A673 (cell line): Measurements from ENCODE around the gene RNU6-9. TPM values are rescaled to one million over a fixed set of nuclear protein-coding genes. Genes with fewer than 3 reads are reported as not detected.

ENCODE experiments used
- BruUV-seq: library from RNA; stranded (reverse); fragments of 400-500 nt; replicated peaks from 2 replicates; lab custom pipeline; 2021; lab: Mats Ljungman, UMichigan
- CTCF ChIA-PET: fragments of 300-600 bp; sonication (Branson Sonifier 250); formaldehyde crosslinking; loops from one replicate; lab custom pipeline; 2022; ENCODE audit warnings: antibody characterized with exemption; lab: Charles Lee
- POLR2A ChIA-PET: fragments of 300-600 bp; sonication (Branson Sonifier 250); formaldehyde crosslinking; loops from one replicate; lab custom pipeline; 2022; ENCODE audit warnings: antibody characterized with exemption; ENCODE audit not compliant: low non-redundant PET; lab: Charles Lee
- DNase-seq: peaks from one replicate; pipeline ENCODE4 v3.0.0-alpha.2; 2015; ENCODE audit warnings: low spot score
- H3K27ac ChIP-seq: fragments of 200-600 bp; sonication (generic); 2 replicates; pipeline ENCODE4 v1.5.1; 2016; ENCODE audit warnings: mixed run types, low read depth, mild to moderate bottlenecking, mixed read lengths, antibody characterized with exemption, low read length; ENCODE audit not compliant: poor library complexity, severe bottlenecking
- H3K27me3 ChIP-seq: fragments of 200-600 bp; sonication (generic); replicated peaks from 2 replicates; pipeline ENCODE4 v1.6.1; 2017; ENCODE audit warnings: mixed run types, low read depth, mild to moderate bottlenecking, mixed read lengths, antibody characterized with exemption, low read length; ENCODE audit not compliant: insufficient read depth, poor library complexity
- H3K36me3 ChIP-seq: fragments of 200-600 bp; sonication (generic); 2 replicates; pipeline ENCODE4 v1.6.1; 2016; ENCODE audit warnings: mixed run types, mild to moderate bottlenecking, mixed read lengths, antibody characterized with exemption, low read length; ENCODE audit not compliant: insufficient read depth, poor library complexity, severe bottlenecking
- H3K4me1 ChIP-seq: fragments of 200-600 bp; sonication (generic); 2 replicates; pipeline ENCODE4 v1.6.1; 2017; ENCODE audit warnings: mixed run types, mild to moderate bottlenecking, mixed read lengths, antibody characterized with exemption, low read length; ENCODE audit not compliant: insufficient read depth, poor library complexity, severe bottlenecking
- H3K4me3 ChIP-seq: fragments of 200-600 bp; sonication (generic); 2 replicates; pipeline ENCODE4 v1.5.1; 2016; ENCODE audit warnings: low read depth, mixed run types, mild to moderate bottlenecking, mixed read lengths, low read length; ENCODE audit not compliant: poor library complexity, severe bottlenecking
- H3K9me3 ChIP-seq: fragments of 200-600 bp; sonication (generic); 2 replicates; pipeline ENCODE4 v1.6.1; 2016; ENCODE audit warnings: mixed run types, low read depth, mild to moderate bottlenecking, mixed read lengths, antibody characterized with exemption, low read length; ENCODE audit not compliant: poor library complexity, severe bottlenecking
- EZH2 ChIP-seq: fragments of 200-600 bp; sonication (generic); IDR thresholded peaks from 2 replicates; pipeline ENCODE4 v1.6.1; 2017; ENCODE audit warnings: borderline replicate concordance, low read depth, mild to moderate bottlenecking, mixed read lengths, antibody characterized with exemption, low read length; ENCODE audit not compliant: poor library complexity, severe bottlenecking
- intact Hi-C: fragments of 100-400 bp; cut with micrococcal nuclease; formaldehyde crosslinking; loops from one replicate; pipeline ENCODE4 v1.10.0; 2022; ENCODE audit not compliant: unreplicated experiment
- total RNA-seq: library from RNA; stranded (reverse); gene quantifications from 2 replicates; pipeline ENCODE4 v1.2.3, GENCODE V29; 2021
- TF ChIP-seq, protein P1 (sequence below): fragments of 300-800, 200-600 bp; sonication (generic); conservative IDR thresholded peaks from 2 replicates; pipeline ENCODE4 v1.5.1; 2017; ENCODE audit warnings: low read depth, mild to moderate bottlenecking, antibody characterized with exemption, low read length, moderate library complexity, mixed read lengths

The RNU6-9 gene
- total RNA-seq, 1 experiment from 2014 or later, result not detected

- Histone ChIP-seq H3K4me1 (peaks cover 19% of the 10 kb centered on the region), H3K27ac (no peak overlapping the region), H3K4me3 (peak overlapping the region; percentile 30), H3K27me3 (no peaks in the 10 kb centered on the region), H3K36me3 (peaks cover under 1% of the 10 kb centered on the region), H3K9me3 (no peaks in the 10 kb centered on the region)
- DNase-seq, result peak; percentile 88
- CTCF ChIA-PET, result interaction anchor here (0.5 kb wide), 1 partner anchor 435 kb away, joined by 3 read pairs; no protein-coding TSS in a partner anchor
- TF ChIP-seq, protein P1, sequence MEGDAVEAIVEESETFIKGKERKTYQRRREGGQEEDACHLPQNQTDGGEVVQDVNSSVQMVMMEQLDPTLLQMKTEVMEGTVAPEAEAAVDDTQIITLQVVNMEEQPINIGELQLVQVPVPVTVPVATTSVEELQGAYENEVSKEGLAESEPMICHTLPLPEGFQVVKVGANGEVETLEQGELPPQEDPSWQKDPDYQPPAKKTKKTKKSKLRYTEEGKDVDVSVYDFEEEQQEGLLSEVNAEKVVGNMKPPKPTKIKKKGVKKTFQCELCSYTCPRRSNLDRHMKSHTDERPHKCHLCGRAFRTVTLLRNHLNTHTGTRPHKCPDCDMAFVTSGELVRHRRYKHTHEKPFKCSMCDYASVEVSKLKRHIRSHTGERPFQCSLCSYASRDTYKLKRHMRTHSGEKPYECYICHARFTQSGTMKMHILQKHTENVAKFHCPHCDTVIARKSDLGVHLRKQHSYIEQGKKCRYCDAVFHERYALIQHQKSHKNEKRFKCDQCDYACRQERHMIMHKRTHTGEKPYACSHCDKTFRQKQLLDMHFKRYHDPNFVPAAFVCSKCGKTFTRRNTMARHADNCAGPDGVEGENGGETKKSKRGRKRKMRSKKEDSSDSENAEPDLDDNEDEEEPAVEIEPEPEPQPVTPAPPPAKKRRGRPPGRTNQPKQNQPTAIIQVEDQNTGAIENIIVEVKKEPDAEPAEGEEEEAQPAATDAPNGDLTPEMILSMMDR, result no peak
- TF ChIP-seq EZH2, result no peak
- intact Hi-C loops, result loop anchor here (2.0 to 10.0 kb wide), 4 partner anchors 58 to 382 kb away; partner anchors contain the start of genes ATP5F1D, MIDN and WDR18
- POLR2A ChIA-PET, result no interaction called here
- BruUV-seq, result no TSS peak
Measured at GRCh38 chr19:862581-863314, 30.5 kb upstream of the RNU6-9 start.

DNA sequence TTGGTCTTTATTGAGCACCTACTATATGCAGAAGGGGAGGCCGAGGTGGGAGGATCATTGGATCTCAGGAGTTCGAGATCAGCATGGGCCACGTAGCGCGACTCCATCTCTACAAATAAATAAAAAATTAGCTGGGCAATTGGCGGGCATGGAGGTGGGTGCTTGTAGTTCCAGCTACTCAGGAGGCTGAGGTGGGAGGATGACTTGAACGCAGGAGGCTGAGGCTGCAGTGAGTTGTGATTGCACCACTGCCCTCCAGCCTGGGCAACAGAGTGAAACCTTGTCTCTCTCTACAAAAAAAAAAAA is 30.0 kb upstream of the RNU6-9 start:
- POLR2A ChIA-PET, result interaction anchor here (0.6 to 0.7 kb wide), 2 partner anchors 16 to 110 kb away, joined by 4 to 11 read pairs; no protein-coding TSS in a partner anchor
- no peak for DNase-seq
- BruUV-seq, result no TSS peak
- H3K27me3 ChIP-seq, result no peaks in the 10 kb centered on the region
- H3K4me1 ChIP-seq, result peaks cover 24% of the 10 kb centered on the region
- CTCF ChIA-PET, result interaction anchor here (0.5 to 0.9 kb wide), 6 partner anchors 16 to 434 kb away, joined by 3 to 6 read pairs (median 3); partner anchors contain the start of gene RNU6-2
- H3K27ac ChIP-seq, result no peak overlapping the region
- no peak overlapping the region for H3K4me3 ChIP-seq
- peaks cover 6% of the 10 kb centered on the region for H3K36me3 ChIP-seq
- intact Hi-C loops, result loop anchor here (2.0 to 10.0 kb wide), 4 partner anchors 58 to 382 kb away; partner anchors contain the start of genes ATP5F1D, MIDN and WDR18
- no peak for TF ChIP-seq EZH2
- TF ChIP-seq, protein P1, result no peak
- no peaks in the 10 kb centered on the region for H3K9me3 ChIP-seq

DNA sequence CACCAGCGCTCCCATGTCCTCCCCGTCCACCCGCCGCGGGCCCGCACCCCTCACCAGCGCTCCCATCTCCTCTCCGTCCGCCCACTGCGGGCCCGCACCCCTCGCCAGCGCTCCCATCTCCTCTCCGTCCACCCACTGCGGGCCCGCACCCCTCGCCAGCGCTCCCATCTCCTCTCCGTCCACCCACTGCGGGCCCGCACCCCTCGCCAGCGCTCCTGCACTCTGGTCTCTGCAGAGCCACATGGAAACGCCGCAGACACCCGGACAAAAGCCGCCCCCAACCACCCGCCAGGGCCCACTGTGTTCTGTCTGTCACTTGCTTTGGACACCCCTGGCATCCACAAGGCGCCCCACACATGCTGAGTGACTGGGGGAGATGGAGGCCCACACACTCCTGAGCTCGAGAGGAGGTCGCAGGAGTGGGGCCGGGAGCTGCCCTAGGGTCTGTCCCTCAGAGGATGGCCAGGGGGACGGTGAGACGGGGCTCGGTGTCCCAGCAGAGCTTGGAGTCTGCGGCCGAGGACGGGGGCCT is 26.4 kb upstream of the RNU6-9 start:
- H3K27ac ChIP-seq, result peak overlapping the region; percentile 28
- no peak for DNase-seq
- H3K27me3 ChIP-seq, result no peaks in the 10 kb centered on the region
- no TSS peak for BruUV-seq
- H3K36me3 ChIP-seq, result peaks cover 26% of the 10 kb centered on the region
- H3K4me1 ChIP-seq, result peaks cover 57% of the 10 kb centered on the region
- no peak for TF ChIP-seq EZH2
- TF ChIP-seq, protein P1, result no peak
- POLR2A ChIA-PET, result interaction anchor here (0.6 to 0.7 kb wide), 2 partner anchors 48 to 121 kb away, joined by 8 to 9 read pairs; no protein-coding TSS in a partner anchor
- CTCF ChIA-PET, result interaction anchor here (0.7 kb wide), 1 partner anchor 134 kb away, joined by 3 read pairs; no protein-coding TSS in a partner anchor
- intact Hi-C loops, result loop anchor here (10.0 kb wide), 1 partner anchor 378 kb away; the partner anchor contains the start of genes ATP5F1D and MIDN
- H3K9me3 ChIP-seq, result no peaks in the 10 kb centered on the region
- H3K4me3 ChIP-seq, result no peak overlapping the region
